ENCODE measurements around the gene GCNT3. TPM values are rescaled to one million over a fixed set of nuclear protein-coding genes. Genes with fewer than 3 reads are reported as not detected.

Gene GCNT3
- total and polyA plus RNA-seq, 2 donors from 2014 or later = 4.5 to 14.8 TPM

Other genes starting within 250 kb of the GCNT3 start
- gene MYO1E, start 238.9 kb upstream of the GCNT3 start, total RNA-seq = 198 TPM
- 41.9 TPM for gene MYO1E, start 238.9 kb upstream of the GCNT3 start, polyA plus RNA-seq (ENCODE audit: insufficient read depth, low read depth, low replicate concordance)
- gene FAM81A, start 173.6 kb upstream of the GCNT3 start, total RNA-seq = 10.4 TPM
- gene FAM81A, start 173.6 kb upstream of the GCNT3 start, polyA plus RNA-seq (ENCODE audit: insufficient read depth, low read depth, low replicate concordance) = 10.4 TPM
- gene GTF2A2, start 45.7 kb downstream of the GCNT3 start, total RNA-seq = 90.9 TPM
- gene GTF2A2, start 45.7 kb downstream of the GCNT3 start, polyA plus RNA-seq (ENCODE audit: insufficient read depth, low read depth, low replicate concordance) = 139 TPM
- gene BNIP2, start 77.5 kb downstream of the GCNT3 start, total RNA-seq = 73.8 TPM
- 18.2 TPM for gene BNIP2, start 77.5 kb downstream of the GCNT3 start, polyA plus RNA-seq (ENCODE audit: insufficient read depth, low read depth, low replicate concordance)